Smooth muscle cell of the brain vasculature (primary cell): Measurements from ENCODE around the gene GATB.

Experiments used
- DNase-seq: peaks from one replicate; pipeline ENCODE4 v3.0.0-alpha.2; 2012; ENCODE audit warnings: low read depth, low spot score

The GATB gene

GRCh38 chr4:151760712-151761661, at the start of gene GATB:
TSS of gene GATB (minus strand) at chr4:151761007. CDS start at chr4:151760982, 25 bp downstream.
- DNase-seq: peak; percentile 97

- DNase-seq: no peak
Measured at GRCh38 chr4:151810476-151810875, 49.7 kb upstream of the GATB start.

DNA sequence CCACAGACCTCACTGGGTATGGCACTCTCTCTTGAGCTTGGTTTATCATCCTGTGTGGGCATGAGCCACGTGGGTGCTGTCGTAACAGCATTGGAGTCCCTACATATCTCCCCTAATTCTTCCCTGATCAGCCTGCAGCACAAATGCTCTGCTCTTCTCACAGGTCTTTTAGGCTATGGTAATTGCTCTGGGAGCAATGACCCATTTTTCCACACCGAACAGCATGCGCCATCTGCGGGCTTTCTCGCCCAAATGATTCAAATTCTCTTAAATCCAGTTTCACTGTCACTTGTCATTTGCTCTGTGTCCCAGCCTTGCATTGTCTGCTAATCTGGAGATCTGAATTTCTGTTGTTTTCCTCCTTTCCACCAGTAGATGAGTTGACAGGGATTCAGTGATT, 48.9 kb upstream of the GATB start:
- no peak for DNase-seq

- DNase-seq: no peak
Measured at GRCh38 chr4:151808542-151808941, 47.7 kb upstream of the GATB start.

- DNase-seq: no peak
Measured at GRCh38 chr4:151808120-151808529, 47.3 kb upstream of the GATB start.

DNA sequence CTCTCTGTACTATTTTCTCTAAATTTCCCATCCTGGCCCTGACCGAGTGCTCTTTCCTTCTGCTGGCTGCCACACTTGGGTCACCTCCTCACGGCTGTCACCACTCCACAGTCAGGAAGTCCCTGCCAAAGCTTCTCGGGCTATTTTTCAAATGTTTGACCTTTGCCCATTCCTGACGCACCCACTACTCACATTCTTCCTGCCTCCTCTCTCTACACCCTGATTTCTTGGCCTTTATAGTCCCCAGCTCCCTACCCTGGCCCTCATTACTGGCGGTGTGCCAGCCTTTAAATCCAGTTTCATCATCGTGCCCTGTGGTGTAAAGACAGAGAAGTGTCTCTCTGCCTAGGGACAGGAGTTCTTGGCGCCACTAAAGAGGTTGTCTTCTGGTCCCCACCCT, 46.4 kb upstream of the GATB start:
- DNase-seq: no peak

GRCh38 chr4:151806511-151806927, 45.7 kb upstream of the GATB start:
- DNase-seq: no peak

GRCh38 chr4:151804821-151805220, 44.0 kb upstream of the GATB start:
- no peak for DNase-seq

DNA sequence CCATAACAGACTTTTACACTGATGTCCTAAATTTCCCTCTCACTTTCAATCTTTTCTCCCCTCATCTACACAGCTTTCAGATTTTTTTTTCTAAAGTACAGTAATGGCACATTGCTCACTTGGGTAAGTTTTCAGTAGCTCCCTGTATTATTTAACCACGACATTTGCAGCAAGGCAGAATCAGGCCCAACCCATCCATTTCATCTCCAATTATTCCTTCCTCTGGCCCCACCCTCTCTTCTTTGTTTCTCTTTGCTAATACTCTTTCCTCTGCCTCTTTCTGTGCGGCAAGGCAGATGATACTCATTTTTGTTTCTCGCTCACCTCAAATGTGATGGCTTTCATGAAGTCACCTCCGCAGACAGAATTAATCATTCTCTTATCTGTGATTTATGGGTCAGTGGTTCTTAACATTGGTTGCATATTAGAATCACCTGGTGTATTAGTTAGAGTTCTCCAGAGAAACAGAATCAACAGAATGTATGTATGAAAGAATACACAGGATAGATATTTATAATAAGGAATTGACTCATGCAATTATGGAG, 43.4 kb upstream of the GATB start:
- no peak for DNase-seq

GRCh38 chr4:151803246-151803645, 42.4 kb upstream of the GATB start:
- no peak for DNase-seq

DNA sequence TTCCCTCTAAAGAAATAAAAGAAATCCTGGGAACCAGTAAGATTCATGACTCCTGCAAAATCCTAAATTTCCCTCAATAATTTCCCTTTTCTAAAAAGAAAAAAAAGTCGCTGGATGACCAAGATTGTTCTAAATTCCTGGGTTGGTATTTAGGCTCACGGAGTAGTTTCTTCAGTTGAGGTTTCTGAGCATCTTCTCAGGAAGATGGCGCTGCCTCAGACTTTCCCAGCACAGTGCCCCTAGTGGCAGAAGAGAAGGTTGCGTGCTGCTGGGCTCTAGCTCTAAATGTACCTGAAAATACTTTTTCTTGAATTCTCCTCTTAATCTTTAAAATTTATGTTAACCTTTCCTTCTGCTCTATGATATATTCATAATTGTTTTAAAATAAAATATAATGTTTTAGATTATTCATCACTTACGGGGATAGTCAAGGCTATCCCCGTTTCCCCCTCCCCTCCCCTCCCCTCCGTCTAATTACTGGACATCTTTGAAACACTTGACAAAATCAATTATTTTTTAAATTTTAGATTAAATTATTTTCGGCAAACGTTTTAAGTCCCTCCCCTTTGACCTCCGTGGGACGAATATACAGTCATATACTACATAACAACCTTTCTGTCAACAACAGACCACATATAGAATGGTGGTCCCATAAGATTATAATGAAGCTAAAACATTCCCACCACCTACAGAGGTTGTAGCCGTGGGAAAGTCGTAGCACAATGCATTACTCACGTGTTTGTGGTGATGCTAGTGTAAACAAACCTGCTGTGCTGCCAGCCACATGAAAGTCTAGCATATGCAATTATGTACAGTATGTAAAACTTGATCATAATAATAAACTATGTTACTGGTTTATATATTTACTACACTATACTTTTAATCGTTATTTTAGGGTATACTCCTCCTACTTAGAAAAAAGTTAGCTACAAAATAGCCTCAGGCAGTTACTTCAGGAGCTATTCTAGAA, 41.0 kb upstream of the GATB start:
- peak; percentile 40 for DNase-seq

DNA sequence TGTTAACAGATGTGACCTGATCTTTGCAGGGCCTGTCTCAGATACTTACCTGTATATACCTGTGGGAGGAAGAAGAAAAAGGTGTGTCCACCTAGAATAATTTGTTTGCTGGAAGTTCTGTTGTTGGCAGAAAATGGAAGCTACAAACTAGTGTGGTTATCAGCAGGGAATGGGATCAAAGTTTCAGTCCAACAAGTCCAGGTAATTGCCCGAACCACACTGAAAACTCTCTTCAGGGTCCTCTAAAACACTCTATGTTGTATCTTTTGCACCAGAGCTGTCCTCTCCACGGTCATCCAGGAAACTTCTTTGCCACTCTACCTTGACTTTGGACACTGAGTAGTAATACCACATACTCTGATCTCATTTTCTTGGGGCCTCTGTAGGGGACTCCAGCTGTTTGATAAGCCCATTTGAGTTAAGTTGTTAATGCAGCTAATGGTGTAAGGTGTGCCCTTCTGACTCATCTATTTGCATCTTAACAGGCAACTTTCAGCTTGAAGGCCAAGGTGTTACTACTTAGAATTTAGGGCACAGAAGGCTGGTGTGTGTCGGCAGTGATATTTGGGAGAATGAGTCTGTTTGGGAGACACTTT, 38.7 kb upstream of the GATB start:
- DNase-seq: no peak

GRCh38 chr4:151798678-151799416, 38.0 kb upstream of the GATB start:
- no peak for DNase-seq

DNA sequence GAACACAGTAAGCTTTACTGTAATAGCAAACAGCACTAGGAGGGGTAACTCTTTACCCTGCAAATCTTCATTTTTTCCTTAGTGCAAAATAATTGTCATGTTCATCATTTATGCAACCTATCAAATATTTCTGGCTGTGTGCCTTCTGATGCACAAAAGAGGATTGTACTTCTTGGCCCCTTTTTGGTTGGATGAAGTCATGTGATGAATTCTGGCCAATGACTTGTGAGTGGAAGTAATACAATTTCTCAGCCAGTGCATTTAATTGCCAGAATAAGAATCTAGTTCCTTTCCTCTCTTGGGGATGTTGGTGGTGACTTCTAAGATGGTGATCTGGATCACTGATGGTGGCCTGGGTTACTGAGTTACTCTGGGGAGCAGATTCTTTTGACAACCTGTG, 37.0 kb upstream of the GATB start:
- no peak for DNase-seq

GRCh38 chr4:151797131-151797530, 36.3 kb upstream of the GATB start:
- DNase-seq: no peak

DNA sequence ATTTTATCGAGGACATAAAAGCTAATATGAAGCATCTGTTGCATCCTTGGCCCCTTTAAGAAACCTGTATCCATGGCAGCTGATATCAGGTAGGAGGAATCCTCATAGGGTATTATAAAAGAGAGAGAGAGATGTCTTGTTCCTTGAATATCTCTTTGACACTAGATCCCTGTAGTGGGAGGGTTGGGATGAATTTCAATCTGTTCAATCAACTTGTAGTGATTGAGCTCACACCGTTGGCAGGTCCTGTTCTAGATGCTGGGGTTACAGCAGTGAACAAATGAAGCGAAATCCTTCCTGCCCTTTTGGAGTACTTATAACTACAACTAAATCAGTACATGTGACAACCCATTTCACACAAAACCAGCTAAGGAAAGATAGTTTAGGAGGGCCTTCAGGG, 35.3 kb upstream of the GATB start:
- DNase-seq: no peak

DNA sequence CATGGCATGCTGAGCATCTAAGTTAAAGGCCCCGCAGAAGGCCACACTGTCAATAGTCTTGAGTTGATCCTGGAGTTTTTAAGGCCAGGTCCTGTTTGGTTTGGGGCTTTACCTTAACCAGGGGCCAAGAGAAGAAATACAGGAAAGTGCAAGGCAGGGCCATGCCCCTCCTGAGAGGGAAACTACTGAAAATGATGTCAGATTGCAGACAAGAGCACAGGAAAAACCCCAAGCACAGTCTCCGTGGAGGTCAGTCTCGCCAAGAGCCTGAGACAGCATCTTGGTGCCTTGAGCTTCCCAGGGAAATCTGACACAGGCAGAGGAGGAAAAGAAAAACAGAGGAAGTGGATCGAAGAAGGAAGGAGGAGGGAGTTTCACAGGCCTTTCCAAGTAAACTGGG, 32.2 kb upstream of the GATB start:
- no peak for DNase-seq

- no peak for DNase-seq
Measured at GRCh38 chr4:151792530-151792929, 31.7 kb upstream of the GATB start.

- DNase-seq: no peak
Measured at GRCh38 chr4:151788021-151788420, 27.2 kb upstream of the GATB start.

DNA sequence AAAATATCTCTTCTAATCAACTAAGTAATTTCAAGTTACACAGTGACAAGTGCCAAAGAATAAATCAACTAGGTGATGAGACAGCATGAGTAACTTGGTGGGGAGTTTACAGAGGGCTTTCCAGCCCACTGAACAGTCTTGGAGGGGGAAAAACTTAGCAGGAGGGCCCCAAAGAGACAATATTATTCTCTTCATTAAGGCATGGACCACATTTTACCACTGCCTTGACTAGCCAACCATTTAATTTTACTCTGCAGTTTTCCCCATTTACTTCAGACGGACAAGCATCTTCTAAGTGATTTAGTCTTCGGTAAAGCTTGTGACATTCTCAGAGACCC, 25.3 kb upstream of the GATB start:
- no peak for DNase-seq
